Jurkat, Clone E6-1 (cell line): ENCODE measurements around the gene CD300A.
"Not testable (repeated sequence)": the region's sequence is repeated elsewhere in the genome, so short reads cannot be mapped to it uniquely, and the experiment has no call there.

Experiments
- DNase-seq: peaks from one replicate; pipeline ENCODE4 v3.0.0-alpha.2; 2011; ENCODE audit warnings: low read depth, low spot score
- H3K4me3 ChIP-seq: 2 replicates; pipeline ENCODE4 v1.5.1; 2011; ENCODE audit warnings: mild to moderate bottlenecking, low read length, control low read depth, moderate library complexity

CD300A gene

DNA sequence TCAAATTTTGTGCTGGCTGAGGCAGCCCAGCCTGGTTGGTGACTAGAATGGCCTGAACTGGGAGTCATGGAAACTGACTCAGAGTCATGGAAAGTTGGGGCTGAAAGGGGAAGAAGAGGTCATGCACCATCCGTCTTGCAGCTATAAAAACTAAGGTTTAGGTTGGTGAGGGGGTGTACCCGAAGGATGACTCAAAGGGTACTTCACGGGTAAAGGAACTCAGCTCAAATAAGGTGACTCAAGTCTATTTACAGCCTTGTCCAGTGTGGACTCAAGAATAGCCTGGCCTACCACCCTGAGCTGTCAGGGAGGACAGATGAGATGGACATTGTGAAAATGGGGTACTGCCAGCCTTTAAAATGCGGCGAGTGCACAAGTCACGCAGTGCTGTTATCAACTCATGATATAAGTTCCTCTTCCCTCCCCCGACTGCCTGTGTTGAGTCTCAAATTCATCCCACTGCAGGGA, 46.2 kb downstream of the CD300A start:
- H3K4me3 ChIP-seq: no peak overlapping the region

GRCh38 chr17:74513987-74514631, 47.7 kb downstream of the CD300A start:
- peak; percentile 76 for DNase-seq

More for the DNA sequence above, 46.2 kb downstream of the CD300A start:
- no peak for DNase-seq

DNA sequence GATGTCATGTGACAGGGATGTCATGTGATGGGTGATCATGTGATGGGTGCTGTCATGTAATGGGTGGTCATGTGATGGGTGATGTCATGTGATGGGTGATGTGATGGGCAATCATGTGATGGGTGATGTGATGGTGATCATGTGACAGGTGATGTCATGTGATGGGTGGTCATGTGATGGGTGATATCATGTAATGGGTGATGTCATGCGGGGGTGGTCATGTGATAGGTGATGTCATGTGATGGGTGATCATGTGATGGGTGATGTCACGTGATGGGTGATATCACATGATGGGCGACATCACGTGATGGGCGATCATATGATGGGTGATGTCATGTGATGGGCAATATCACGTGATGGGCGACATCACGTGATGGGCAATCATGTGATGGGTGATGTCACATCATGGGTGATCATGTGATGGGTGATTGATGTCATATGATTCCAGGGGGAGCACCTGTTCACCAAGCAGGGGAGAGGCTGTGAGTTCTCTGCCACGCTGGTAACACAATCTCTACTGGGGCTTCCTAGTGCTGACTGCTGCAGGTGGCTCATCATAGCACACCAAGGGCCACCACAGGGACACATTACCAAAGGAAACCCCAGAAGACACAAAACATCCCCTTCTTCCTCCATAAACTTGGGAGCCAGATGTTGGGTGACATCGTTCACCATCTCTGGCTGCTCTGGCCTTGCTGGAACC, 48.3 kb downstream of the CD300A start:
- DNase-seq: no peak

More at GRCh38 chr17:74513987-74514631, 47.7 kb downstream of the CD300A start:
- H3K4me3 ChIP-seq: no peak overlapping the region

GRCh38 chr17:74515941-74516340, 49.5 kb downstream of the CD300A start:
- H3K4me3 ChIP-seq: no peak overlapping the region
- no peak for DNase-seq

More for the DNA sequence above, 48.3 kb downstream of the CD300A start:
- no peak overlapping the region for H3K4me3 ChIP-seq

GRCh38 chr17:74516561-74517328, 50.3 kb downstream of the CD300A start:
- DNase-seq: no peak

GRCh38 chr17:74518413-74518981, 52.1 kb downstream of the CD300A start:
- not testable (repeated sequence) for DNase-seq, H3K4me3 ChIP-seq

More at GRCh38 chr17:74516561-74517328, 50.3 kb downstream of the CD300A start:
- H3K4me3 ChIP-seq: no peak overlapping the region

DNA sequence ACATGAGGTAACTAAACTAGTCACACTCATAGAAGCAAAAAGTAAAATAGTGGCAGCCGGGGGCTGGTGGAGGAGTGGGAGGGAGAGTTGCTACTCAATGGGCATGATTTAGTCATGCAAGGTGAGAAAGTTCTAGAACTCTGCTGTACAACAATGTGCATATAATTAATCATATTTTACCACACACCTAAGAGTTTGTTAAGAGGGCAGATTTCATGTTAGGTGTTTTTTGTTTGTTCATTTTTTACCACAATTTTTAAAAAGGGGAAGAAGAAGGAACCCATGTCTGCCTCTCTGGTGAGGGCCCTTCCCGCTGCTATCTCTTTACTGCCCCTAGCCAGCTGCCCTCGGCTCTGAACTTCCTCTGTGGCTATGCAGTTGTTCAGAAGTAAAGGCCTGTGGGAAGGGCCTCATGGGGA, 53.6 kb downstream of the CD300A start:
- H3K4me3 ChIP-seq: no peak overlapping the region
- no peak for DNase-seq

- H3K4me3 ChIP-seq: no peak overlapping the region
- DNase-seq: no peak
Observed at GRCh38 chr17:74520790-74521480, 54.5 kb downstream of the CD300A start.

DNA sequence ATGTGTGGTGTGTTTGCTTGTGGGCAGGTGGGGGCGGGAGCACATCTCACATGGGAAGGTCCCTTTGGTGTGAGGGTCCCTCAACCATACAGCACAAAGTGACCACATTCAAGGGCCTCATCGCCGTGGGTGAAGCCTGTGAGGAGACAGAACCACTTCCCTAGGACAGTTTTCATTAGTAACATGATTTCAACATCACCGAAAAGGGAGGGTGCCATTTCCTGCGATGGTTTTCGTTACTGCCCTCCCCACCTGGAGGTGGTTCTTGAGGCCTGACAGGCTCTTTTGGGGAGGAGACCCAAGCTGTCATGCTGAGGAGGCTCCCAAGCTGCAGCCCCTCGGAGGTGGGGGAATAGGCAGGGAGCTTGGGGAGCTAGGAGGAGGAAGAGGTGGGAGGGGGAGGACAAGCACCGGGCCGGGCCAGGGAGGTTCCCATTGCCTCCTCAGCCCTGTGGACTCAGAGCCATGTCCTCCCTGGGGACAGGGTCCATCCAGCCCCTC, 55.3 kb downstream of the CD300A start:
- no peak overlapping the region for H3K4me3 ChIP-seq
- no peak for DNase-seq

- no peak for DNase-seq
- H3K4me3 ChIP-seq: no peak overlapping the region
Observed at GRCh38 chr17:74522381-74523105, 56.1 kb downstream of the CD300A start.

GRCh38 chr17:74523308-74523707, 56.9 kb downstream of the CD300A start:
- H3K4me3 ChIP-seq: no peak overlapping the region
- no peak for DNase-seq

DNA sequence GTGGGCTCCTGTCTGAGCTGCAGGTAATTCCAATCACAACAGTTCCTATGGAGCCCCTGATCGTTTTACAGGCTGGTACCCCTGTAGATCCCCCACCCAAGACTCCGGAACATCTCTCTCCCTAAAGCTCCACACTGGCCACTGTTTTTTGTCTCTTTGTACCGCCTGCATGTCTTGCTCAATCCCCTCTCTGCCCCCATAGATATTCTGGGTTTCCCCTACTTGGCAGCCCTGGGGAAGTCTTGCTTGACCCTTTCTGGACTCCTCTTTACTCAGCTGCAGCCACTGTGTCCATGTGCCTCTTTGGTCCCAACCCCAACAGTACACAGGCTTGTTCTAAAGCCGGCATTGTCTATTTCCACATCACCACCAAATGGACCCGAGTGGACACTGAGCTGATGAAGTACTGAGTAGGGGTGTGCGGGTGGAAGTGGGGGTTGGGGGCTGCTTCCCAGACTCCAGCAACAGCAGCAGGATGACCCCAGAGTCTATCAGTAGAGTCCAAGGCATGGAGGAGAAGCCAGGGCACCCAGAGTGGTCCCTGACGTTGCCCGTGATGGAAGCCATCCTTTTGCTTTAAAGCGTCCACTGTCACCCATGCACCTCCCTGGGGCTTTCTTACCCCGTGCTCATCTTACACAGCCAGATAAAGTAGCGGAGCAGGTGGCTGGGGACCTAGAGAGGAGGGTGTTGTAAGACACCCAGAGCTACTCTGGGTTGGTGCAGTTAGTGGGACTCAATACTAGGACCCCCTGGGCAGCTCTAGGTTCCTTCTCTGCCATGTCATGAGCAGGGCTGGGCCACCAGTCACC, 58.4 kb downstream of the CD300A start:
- H3K4me3 ChIP-seq: no peak overlapping the region
- no peak for DNase-seq

- H3K4me3 ChIP-seq: no peak overlapping the region
- DNase-seq: no peak
Observed at GRCh38 chr17:74525465-74525725, 59.0 kb downstream of the CD300A start.

DNA sequence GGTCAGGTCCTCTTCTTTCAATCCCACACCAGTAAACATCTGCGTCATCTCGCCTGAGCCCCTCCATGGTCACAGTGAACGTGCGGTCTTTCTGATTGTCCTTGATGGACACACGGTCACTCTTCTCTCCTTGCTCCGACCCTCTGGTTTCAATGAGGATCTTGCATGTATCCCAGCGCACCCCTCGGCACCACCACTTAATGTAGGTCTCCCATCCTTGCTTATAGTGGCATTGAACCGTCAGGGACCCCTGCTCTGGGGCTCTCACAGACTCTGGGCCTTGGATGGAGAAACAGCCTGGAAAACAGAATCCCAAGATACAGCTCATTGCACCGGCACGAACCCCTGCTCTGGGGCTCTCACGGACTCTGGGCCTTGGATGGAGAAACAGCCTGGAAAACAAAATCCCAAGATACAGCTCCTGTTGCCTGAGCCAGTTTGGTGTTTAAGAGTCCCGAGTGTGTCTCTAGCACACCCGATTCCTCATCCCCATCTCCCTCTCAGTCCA, 59.4 kb downstream of the CD300A start:
- no peak for DNase-seq
- no peak overlapping the region for H3K4me3 ChIP-seq

DNA sequence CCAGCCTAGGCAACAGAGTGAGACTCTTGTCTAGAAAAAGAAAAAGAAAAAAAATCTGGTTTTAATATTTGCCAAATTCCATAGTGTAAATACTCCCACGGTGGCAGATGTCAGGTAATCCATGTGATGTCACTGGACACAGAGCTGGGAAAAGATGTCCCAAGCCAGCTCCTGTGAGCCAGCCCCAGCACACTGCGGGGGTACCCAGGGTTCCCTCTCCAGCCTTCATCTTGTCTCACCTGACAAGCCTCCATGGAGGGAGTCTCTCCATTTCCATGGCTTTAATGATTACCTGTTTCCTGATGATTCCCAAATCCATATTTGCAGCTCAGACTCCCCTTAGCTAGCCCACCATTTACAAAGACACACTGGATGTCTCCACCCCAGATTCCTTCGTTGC, 60.2 kb downstream of the CD300A start:
- DNase-seq: no peak
- H3K4me3 ChIP-seq: no peak overlapping the region

DNA sequence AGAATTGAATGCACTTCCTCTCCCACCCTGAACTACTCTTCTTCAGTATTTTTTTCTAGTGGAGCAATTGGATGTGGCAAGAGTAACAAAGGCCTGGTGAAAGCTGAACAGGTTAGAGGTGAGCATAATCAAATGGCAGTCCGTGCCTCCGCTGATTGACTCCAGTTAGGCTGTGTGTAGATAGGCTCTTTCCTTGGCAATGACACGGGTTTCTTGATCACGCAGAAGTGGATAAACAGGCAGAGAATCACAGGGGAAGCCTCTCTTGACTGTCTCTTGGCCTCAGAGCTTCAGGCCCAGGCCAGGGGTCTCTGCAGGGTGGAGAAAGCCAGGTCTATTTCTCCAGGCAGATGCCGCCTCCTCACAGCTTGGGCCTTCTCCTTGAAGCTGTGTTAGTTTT, 60.6 kb downstream of the CD300A start:
- H3K4me3 ChIP-seq: no peak overlapping the region
- no peak for DNase-seq

DNA sequence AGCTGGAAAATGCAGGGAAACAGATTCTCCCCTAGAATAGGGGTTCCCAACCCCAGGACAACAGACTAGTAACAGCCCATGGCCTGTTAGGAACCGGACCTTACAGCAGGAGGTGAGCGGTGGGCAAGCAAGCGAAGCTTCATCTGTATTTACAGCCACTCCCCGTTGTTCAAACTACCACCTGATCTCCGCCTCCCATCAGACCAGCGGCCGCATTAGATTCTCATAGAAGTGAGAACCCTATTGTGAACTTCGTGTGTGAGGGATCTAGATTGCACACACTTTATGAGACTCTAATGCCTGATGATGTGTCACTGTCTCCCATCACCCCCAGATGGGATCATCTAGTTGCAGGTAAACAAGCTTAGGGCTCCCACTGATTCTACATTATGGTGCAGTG, 61.3 kb downstream of the CD300A start:
- H3K4me3 ChIP-seq: no peak overlapping the region
- no peak for DNase-seq
